Neuron (in vitro differentiated cells): ENCODE data around the gene VWA5B1.

Experiments
- H2AFZ ChIP-seq: one replicate; pipeline ENCODE4 v1.6.1; 2013; ENCODE audit warnings: low read depth, mild to moderate bottlenecking, inconsistent platforms, low read length, moderate library complexity
- H3K27me3 ChIP-seq: one replicate; pipeline ENCODE4 v1.6.1; 2013; ENCODE audit warnings: low read length; ENCODE audit not compliant: insufficient read depth
- H3K36me3 ChIP-seq: one replicate; pipeline ENCODE4 v1.6.1; 2013; ENCODE audit warnings: low read length; ENCODE audit not compliant: insufficient read depth
- H3K4me1 ChIP-seq: one replicate; pipeline ENCODE4 v1.6.1; 2013; ENCODE audit warnings: low read length; ENCODE audit not compliant: insufficient read depth
- H3K4me3 ChIP-seq: 2 replicates; pipeline ENCODE4 v1.5.1; 2013; ENCODE audit warnings: mild to moderate bottlenecking, low read length, moderate library complexity
- H3K9me3 ChIP-seq: one replicate; pipeline ENCODE4 v1.6.1; 2013; ENCODE audit warnings: low read length

The VWA5B1 gene, protein sequence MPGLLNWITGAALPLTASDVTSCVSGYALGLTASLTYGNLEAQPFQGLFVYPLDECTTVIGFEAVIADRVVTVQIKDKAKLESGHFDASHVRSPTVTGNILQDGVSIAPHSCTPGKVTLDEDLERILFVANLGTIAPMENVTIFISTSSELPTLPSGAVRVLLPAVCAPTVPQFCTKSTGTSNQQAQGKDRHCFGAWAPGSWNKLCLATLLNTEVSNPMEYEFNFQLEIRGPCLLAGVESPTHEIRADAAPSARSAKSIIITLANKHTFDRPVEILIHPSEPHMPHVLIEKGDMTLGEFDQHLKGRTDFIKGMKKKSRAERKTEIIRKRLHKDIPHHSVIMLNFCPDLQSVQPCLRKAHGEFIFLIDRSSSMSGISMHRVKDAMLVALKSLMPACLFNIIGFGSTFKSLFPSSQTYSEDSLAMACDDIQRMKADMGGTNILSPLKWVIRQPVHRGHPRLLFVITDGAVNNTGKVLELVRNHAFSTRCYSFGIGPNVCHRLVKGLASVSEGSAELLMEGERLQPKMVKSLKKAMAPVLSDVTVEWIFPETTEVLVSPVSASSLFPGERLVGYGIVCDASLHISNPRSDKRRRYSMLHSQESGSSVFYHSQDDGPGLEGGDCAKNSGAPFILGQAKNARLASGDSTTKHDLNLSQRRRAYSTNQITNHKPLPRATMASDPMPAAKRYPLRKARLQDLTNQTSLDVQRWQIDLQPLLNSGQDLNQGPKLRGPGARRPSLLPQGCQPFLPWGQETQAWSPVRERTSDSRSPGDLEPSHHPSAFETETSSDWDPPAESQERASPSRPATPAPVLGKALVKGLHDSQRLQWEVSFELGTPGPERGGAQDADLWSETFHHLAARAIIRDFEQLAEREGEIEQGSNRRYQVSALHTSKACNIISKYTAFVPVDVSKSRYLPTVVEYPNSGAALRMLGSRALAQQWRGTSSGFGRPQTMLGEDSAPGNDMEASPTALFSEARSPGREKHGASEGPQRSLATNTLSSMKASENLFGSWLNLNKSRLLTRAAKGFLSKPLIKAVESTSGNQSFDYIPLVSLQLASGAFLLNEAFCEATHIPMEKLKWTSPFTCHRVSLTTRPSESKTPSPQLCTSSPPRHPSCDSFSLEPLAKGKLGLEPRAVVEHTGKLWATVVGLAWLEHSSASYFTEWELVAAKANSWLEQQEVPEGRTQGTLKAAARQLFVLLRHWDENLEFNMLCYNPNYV

DNA sequence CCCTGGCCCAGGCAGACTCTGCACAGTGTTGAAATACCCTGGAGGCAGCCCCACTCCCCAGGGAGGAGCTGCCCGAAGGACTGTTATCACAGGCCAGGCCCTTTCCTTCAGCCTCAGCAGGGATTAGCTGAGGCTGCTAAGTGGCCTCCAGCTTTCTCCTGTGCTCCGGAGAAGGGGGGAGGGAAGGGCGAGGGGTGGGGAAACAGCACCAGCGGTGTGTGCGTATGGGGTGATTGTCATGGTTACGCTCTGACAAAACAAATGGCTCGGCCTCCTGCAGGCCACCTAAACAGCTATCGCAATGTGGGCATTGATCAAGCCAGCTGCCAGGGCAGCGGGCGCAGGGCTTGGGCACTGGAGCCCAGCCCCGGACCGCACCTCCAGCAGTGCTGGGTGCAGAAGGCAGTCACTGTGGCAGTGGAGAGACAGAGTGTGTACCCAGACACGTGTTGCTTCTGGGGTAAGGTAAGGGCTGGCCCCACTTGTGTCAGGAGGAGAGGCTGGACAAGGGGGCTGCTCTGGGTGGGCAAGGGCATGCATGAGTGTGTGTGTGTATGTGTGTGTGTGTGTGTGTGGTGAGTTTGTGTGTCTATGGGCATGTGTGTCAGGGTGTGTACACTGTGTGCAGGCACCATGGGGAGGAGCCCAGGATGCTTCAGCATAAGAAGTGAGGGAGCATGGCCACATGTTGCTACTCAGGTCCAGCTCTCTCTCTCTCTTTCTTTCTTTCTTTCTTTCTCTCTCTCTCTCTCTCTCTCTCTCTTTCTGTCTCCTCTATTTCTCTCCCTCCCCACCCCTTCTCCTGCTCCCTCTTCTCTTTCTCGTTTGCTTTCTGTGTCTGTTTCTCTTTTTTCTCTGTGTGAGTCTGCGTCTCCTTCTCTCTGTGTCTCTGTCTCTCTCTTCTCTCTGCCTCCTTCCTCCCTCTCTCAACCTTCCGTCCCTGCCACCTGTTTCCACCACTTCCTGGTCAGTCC, at the start of gene VWA5B1:
TSS of gene VWA5B1 (plus strand) at position 252 of the 974 bp plus-strand sequence. CDS start 19,727 bp downstream, outside the sequence.
- no peak within 1 kb of the TSS for H3K4me3 ChIP-seq
- no peaks in the 10 kb centered on the region for H3K36me3 ChIP-seq
- H3K27me3 ChIP-seq = peaks cover 22% of the 10 kb centered on the region
- no peak within 1 kb of the TSS for H2AFZ ChIP-seq
- H3K4me1 ChIP-seq = peaks cover 13% of the 10 kb centered on the region
- H3K9me3 ChIP-seq = no peaks in the 10 kb centered on the region

DNA sequence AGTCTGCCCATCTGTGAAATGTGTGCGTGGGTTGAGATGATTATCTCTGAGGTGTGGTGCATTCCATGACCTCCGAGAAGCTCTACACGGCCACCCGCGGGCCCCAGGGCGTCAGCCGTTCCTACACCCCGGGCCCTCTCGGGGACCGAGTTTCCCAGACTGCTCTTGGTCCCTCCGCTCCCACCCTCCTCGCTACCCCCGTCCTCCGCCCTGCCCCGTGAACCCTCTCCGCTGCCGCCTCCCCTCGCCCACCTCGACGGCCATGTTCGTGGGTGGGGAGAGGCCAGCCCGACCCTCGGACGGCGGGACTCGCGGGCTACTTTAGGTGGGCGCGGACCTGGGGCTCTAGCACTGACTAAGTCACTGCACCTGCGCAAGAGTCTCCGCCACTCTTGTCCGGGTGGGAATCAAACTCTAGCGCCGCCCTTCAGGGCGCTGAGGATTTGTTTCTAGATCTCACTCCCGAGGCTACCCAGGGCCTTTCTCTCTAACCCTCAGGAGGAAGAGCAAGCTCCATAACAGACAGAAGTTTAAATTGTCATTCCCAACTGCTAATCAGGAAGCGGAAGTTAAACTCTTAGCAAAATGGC, 47.7 kb upstream of the VWA5B1 start:
- Histone ChIP-seq H3K4me1 (no peaks in the 10 kb centered on the region), H3K9me3 (no peaks in the 10 kb centered on the region), H2AFZ (no peak overlapping the region), H3K27me3 (peaks cover 7% of the 10 kb centered on the region), H3K4me3 (no peak overlapping the region), H3K36me3 (no peaks in the 10 kb centered on the region)

- Histone ChIP-seq H3K9me3 (no peaks in the 10 kb centered on the region), H3K27me3 (peaks cover 2% of the 10 kb centered on the region), H2AFZ (no peak overlapping the region), H3K36me3 (no peaks in the 10 kb centered on the region), H3K4me3 (no peak overlapping the region), H3K4me1 (no peaks in the 10 kb centered on the region)
Observed at GRCh38 chr1:20248971-20249612, 41.6 kb upstream of the VWA5B1 start.

DNA sequence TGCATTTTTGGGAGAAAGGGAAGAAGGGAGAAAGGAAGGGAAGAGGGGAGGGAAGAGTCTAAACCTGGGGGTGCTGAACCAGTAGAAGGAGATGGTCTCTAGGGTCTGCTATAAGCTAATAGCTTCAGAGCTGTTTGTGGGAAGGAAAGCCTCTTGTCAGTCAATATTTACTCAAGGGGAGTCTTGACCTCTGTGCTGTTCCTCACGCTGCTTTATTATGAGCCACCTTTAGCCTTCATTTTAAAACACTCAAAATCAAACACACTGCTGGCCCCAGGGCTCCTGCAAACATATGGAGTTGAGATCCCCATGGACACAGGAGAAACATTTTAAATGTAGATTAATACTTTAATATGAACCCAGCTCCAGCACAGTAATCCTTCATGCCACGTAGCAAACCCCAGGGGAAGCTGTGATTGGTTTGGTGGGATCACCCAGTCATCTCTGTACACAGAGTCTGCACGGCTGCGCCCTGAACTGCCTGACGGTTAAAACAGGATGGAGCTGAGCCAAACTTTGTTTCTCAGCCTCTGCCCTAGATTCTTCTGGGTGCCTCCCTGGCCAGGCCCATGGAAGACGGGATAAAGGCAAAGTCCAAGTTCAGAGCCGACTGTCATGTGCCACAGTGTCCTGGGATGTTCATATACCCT, 40.2 kb upstream of the VWA5B1 start:
- H3K4me3 ChIP-seq = no peak overlapping the region
- no peaks in the 10 kb centered on the region for H3K4me1 ChIP-seq
- no peaks in the 10 kb centered on the region for H3K9me3 ChIP-seq
- H2AFZ ChIP-seq = no peak overlapping the region
- H3K27me3 ChIP-seq = peaks cover 2% of the 10 kb centered on the region
- no peaks in the 10 kb centered on the region for H3K36me3 ChIP-seq

DNA sequence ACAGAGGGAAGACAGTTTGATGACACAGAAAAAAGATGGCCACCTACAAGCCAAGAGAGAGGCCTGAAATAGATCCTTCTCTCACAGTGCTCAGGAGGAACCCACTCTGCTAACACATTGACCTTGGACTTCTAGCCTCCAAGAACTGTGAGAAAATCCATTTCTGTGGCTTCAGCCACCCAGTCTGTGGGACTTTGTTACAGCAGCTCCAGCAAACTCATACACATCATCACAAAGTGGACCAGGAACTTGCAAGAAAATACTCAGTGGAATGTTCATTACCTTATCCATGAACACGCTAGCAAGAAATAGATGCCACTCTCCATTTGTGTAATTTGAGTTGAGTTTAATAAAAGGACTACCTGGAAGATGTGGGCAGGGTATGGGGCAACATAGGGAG, 38.1 kb upstream of the VWA5B1 start:
- Histone ChIP-seq H3K4me3 (no peak overlapping the region), H3K27me3 (peaks cover 2% of the 10 kb centered on the region), H3K4me1 (no peaks in the 10 kb centered on the region), H3K9me3 (no peaks in the 10 kb centered on the region), H2AFZ (no peak overlapping the region), H3K36me3 (no peaks in the 10 kb centered on the region)

DNA sequence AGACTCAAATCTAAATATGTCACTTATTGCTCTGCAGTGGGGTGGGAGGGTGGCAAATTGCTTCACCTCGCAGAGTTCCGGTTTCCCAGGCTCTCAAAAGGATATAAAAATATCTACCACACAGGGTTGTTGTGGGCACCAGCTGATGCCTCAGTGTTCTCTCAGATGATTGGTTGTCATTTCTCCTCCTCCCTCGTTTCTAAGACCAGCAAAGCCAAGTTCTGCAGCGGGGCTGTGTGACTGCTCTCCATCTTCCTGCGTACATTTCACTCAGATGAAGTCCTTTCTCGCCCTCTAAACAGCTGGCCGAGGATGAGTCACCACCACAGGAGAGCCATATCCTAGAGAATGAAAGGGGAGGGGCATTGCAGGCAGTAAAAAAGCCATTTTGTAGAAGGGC, 35.0 kb upstream of the VWA5B1 start:
- peaks cover 2% of the 10 kb centered on the region for H3K27me3 ChIP-seq
- no peak overlapping the region for H3K4me3 ChIP-seq
- H3K9me3 ChIP-seq = no peaks in the 10 kb centered on the region

DNA sequence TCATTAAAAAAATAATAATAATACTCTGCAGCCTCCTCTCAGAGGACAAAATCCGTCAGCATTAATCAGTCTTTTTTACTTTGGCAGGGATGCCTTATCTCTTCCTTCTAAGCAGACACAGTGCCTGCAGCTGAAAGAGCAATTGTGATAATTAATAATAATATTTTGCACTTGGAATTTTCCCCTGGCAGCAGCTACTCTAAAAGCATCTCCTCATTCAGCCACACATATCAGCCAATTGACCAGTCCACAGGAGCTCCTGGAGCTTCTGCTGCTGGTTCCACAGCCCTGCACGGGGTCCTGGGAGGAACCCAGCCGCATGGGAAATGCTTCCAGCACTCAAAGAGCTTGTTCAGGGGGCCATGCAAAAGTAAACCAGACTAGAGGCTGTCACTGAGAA, 31.0 kb upstream of the VWA5B1 start:
- no peaks in the 10 kb centered on the region for H3K4me1 ChIP-seq

More for the DNA sequence above, 35.0 kb upstream of the VWA5B1 start:
- no peaks in the 10 kb centered on the region for H3K4me1 ChIP-seq
- H2AFZ ChIP-seq = no peak overlapping the region
- H3K36me3 ChIP-seq = no peaks in the 10 kb centered on the region

GRCh38 chr1:20261095-20261494, 29.6 kb upstream of the VWA5B1 start:
- no peak overlapping the region for H3K4me3 ChIP-seq
- no peaks in the 10 kb centered on the region for H3K9me3 ChIP-seq
- no peak overlapping the region for H2AFZ ChIP-seq
- no peaks in the 10 kb centered on the region for H3K4me1 ChIP-seq
- H3K36me3 ChIP-seq = no peaks in the 10 kb centered on the region
- no peaks in the 10 kb centered on the region for H3K27me3 ChIP-seq

More for the DNA sequence above, 31.0 kb upstream of the VWA5B1 start:
- Histone ChIP-seq H2AFZ (no peak overlapping the region), H3K9me3 (no peaks in the 10 kb centered on the region), H3K27me3 (no peaks in the 10 kb centered on the region), H3K4me3 (no peak overlapping the region), H3K36me3 (no peaks in the 10 kb centered on the region)

DNA sequence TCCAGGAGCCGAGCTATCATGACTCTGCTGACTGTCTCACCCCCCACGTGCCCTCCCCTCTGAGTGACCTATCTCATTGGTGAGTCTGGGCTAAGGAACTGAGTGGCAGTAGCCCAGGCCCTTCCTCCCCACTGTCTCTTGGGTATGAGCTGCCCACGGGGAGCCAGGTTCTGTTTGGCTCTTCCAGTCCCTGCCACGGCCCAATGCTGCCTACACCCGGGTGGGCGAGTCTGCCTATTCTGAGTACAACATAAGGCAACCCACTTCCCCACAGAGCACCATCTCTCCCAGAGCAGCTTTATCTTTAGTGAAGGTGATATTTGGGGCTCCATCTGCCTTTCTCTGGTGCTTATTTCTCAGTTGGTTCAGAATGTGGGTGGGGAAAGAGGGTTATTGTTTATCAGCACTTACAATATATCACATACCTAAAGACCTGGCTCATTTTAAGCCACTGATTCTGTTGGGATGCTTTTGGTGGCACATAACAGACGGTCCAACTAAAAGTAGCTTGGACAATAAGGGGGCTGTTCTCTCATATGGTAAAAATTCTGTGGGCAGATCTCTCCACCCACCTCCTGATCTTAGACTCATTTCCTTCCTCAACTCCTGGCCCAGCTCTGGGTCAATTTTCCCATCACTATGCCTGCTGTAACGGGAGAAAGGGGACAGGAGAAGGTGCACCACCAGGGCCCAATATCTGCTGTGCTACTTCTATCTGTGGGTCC, 27.7 kb upstream of the VWA5B1 start:
- Histone ChIP-seq H3K36me3 (no peaks in the 10 kb centered on the region), H3K27me3 (no peaks in the 10 kb centered on the region), H3K4me1 (no peaks in the 10 kb centered on the region), H3K9me3 (no peaks in the 10 kb centered on the region), H2AFZ (no peak overlapping the region), H3K4me3 (no peak overlapping the region)

DNA sequence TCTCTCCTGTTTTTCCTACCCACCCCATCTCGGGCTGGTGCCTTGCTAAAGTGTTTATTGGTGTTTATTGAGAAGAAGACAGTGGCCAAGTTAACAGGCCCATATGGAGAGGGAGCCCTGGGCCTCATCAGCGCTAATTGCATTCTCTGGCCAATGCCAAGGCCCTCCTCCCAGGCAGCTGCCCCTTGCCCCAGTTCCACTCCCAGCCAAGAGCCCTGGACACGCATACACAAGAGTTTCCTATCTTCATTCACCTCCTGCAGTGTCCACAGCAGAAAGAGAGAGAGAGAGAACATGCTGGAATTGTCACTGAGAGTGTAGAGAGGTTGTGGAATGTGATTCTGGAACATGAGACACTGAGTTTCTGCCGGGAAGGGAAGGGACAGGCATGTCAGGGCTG, 25.4 kb upstream of the VWA5B1 start:
- Histone ChIP-seq H3K36me3 (no peaks in the 10 kb centered on the region), H3K4me3 (no peak overlapping the region), H3K4me1 (no peaks in the 10 kb centered on the region), H3K27me3 (no peaks in the 10 kb centered on the region), H3K9me3 (no peaks in the 10 kb centered on the region), H2AFZ (no peak overlapping the region)

GRCh38 chr1:20266141-20266540, 24.5 kb upstream of the VWA5B1 start:
- H2AFZ ChIP-seq = no peak overlapping the region
- H3K4me3 ChIP-seq = no peak overlapping the region
- no peaks in the 10 kb centered on the region for H3K9me3 ChIP-seq
- no peaks in the 10 kb centered on the region for H3K36me3 ChIP-seq
- H3K27me3 ChIP-seq = no peaks in the 10 kb centered on the region
- H3K4me1 ChIP-seq = no peaks in the 10 kb centered on the region
